Subcutaneous adipose tissue (tissue), 4 donors: ENCODE results near the gene PACSIN2. TPM values are rescaled to one million over a fixed set of nuclear protein-coding genes. Genes with fewer than 3 reads are reported as not detected.

ENCODE experiments used
- CTCF ChIP-seq: fragments of 450-650 bp; IDR thresholded peaks from one replicate; pipeline ENCODE4 v1.5.1; 2016; ENCODE audit warnings: low read depth, mild to moderate bottlenecking, control low read depth, antibody characterized with exemption, moderate library complexity
- total RNA-seq, 4 donors: library from RNA; depleted of rRNA; stranded (reverse); fragments of >200 nt; gene quantifications; one replicate each; pipeline ENCODE4 v1.1.0, GENCODE V29; 2016

The PACSIN2 gene
- total RNA-seq, 4 donors from 2014 or later: 36.5 to 45.8 (median 39.9) TPM

- TF ChIP-seq CTCF: no peak
Measured at GRCh38 chr22:42925598-42925997, 89.4 kb downstream of the PACSIN2 start.

DNA sequence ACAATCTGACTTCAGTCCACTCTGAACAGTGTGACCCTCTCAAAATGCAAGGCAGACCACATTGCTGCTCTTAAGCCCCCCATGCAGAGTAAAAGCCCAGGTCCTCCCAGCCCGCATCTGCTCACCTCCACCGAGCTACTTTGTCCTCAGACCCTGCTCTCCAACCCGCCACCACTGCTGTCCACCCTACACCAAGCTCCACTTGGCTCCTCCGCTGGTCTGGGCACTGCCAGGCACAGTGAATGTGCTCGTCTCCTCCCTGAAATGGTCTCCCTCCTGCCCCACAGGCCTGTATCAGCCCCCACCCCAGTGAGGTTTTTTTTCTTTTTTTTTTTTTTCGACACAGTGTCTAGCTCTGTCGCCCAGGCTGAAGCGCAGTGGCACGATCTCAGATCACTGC, 90.5 kb downstream of the PACSIN2 start:
- TF ChIP-seq CTCF: no peak

DNA sequence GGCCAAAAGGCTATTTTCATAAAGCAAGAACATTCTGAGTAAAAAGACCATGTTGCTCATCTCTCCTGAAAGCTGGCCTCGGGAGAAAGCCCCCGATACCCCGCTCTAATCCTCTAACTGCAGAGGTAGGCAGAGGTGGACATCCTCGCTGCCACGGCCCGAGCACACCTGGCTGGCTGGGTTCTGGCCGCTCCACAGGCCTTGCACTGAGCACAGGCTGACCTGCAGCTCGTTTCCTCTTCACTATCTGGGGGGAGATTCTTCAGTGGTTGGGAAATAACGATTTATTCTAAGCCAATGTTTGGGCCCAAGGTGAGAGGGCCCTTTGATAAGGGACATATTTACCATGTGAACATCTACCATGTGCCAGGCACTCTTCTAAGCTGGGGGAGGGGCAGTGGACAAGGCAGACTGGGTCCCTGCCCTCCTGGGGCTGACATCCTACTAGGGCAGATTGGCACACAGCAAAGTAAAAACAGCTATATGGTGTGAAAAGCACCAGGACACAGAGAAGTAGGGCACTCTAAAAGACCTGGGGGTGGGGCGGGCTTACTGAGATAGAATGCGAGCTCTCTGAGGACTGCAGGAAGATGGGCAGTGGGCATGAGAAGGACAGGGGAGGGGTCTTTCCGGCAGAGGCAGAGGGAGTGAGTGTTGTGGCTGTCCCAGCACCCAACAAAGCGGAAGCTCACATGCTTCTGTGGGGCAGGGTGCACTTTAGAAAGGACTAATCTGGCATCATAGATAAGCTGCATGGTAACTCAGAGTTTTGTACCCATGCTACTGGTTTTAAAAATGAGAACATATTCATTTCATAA, 92.4 kb downstream of the PACSIN2 start:
- TF ChIP-seq CTCF: no peak

DNA sequence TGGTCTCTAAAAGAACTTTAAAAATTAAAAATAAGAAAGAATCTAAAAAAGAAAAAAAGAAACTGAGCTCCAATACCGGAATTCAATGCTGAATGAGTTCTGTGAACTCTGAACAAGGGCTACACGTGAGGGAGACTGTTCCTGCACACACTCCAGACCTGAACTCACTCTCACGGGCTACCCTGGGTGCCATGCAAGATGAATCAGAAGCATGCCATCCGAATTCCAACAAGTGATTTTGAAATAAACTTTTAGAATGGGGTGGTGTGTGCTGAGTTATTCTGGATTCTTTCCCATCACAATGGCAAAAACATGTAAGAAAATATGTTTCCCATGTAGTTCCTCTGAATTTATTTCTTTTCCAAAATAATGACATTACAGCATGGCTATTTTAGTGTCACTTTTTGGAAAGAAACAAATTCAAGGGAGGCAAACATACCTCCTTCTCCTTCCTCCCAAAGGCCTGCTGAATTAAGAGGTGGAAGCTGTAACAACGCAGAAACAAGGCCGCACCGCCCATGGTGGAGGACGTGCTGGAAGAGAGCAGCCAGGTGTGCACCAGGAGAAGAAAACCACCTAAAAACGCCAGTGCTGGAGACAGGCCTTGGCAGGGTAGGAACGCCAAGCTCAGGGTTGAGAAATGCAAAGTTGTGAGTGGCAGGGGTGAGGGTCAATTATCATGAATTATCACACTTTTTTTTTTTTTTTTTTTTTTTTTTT, 94.7 kb downstream of the PACSIN2 start:
- TF ChIP-seq CTCF: no peak

GRCh38 chr22:42919199-42919598, 95.8 kb downstream of the PACSIN2 start:
- TF ChIP-seq CTCF: no peak

- TF ChIP-seq CTCF: no peak
Measured at GRCh38 chr22:42918500-42918899, 96.4 kb downstream of the PACSIN2 start.

- TF ChIP-seq CTCF: no peak
Measured at GRCh38 chr22:42915980-42916765, 98.8 kb downstream of the PACSIN2 start.
